ENCODE measurements around the gene SUMO2. TPM values are rescaled to one million over a fixed set of nuclear protein-coding genes. Genes with fewer than 3 reads are reported as not detected.

SUMO2 gene
- total and polyA plus RNA-seq, 2 of the 8 experiments (the other 6 are each of a cell fraction or from before 2014, with no cell fraction given), result 184 to 779 TPM

DNA sequence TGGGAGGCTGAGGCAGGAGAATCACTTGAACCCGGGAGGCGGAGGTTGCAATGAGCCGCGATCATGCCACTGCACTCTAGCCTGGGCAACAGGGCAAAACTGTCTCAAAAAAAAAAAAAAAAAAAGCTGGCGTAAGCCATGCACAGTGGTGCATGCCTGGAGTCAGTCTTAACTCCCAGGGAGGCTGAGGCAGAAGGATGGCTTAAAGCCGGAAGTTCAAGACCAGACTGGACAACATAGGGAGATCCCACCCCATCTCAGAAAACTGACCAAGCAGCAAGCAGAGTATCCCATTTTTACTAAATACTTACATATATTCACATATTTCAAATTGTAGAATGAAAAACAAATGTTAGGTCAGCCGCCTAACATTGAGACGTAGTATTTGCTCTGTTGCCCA is 55.8 kb downstream of the SUMO2 start:
- H2BK120ac ChIP-seq (replicated peaks; ENCODE audit: low read depth, low read length), result no peak overlapping the region
- no peak for DNase-seq (ENCODE audit: low read depth in 1 of 2, low spot score in 2 of 2)
- no peak overlapping the region for H2AFZ ChIP-seq (ENCODE audit: low read length)
- CTCF ChIA-PET (ENCODE audit: partially characterized antibody), result interaction anchor here (1.4 to 12.9 kb wide), 6 partner anchors 13 to 285 kb away, joined by 3 to 239 read pairs (median 8); partner anchors contain the start of gene ARMC7
- FAIRE-seq, result no peak
- 91% methylated on average over 7 of the region's 8 CpGs; no CpG with 5 or more reads in 1 of the 2 experiments for WGBS, 2 experiments (ENCODE audit: extremely low coverage in 1 of 2, insufficient coverage in 1 of 2, insufficient read length in 1 of 2, insufficient replicate concordance in 2 of 2, low coverage in 1 of 2, low lambda C conversion rate in 2 of 2, missing lambda C conversion rate in 1 of 2)
- peaks cover 0 to 8% (median 4%) of the 10 kb centered on the region in 4 experiments; a peak in 5 of 7 replicates for H3K4me1 ChIP-seq (replicated peaks in 1 of 4; ENCODE audit: control insufficient read depth in 3 of 4, insufficient read depth in 4 of 4, low read length in 3 of 4)
- H3K56ac ChIP-seq (replicated peaks; ENCODE audit: insufficient read length, low read depth, low read length), result no peak overlapping the region
- no peak overlapping the region for H3K23ac ChIP-seq (ENCODE audit: insufficient read length)
- peaks cover 0 to 10% (median 6%) of the 10 kb centered on the region in 4 experiments; a peak in 6 of 8 replicates for H3K36me3 ChIP-seq (ENCODE audit: control insufficient read depth in 2 of 4, insufficient read depth in 4 of 4, low read length in 3 of 4)
- H3K79me1 ChIP-seq (ENCODE audit: low read depth, low read length), result no peaks in the 10 kb centered on the region; the same call in 1 of the 2 replicates
- H3K27ac ChIP-seq (ENCODE audit: low read depth, low read length), result no peak overlapping the region
- H2BK15ac ChIP-seq (ENCODE audit: low read length), result no peak overlapping the region
- H2BK20ac ChIP-seq (ENCODE audit: low read length), result no peak overlapping the region
- H4K5ac ChIP-seq (ENCODE audit: insufficient read length, low read depth, low read length), result no peak overlapping the region
- POLR2A ChIA-PET (ENCODE audit: partially characterized antibody), result interaction anchor here (0.8 to 13.9 kb wide), 7 partner anchors 10 to 836 kb away, joined by 3 to 134 read pairs (median 7); partner anchors contain the start of gene SLC16A5
- H2BK5ac ChIP-seq (ENCODE audit: low read depth, low read length), result no peak overlapping the region
- H2AK5ac ChIP-seq (ENCODE audit: low read depth, low read length), result no peak overlapping the region
- H3K9ac ChIP-seq (replicated peaks in 1 of 4; ENCODE audit: extremely low read depth in 1 of 4, low read depth in 3 of 4, low read length in 3 of 4), result no peak overlapping the region
- no peak overlapping the region for H3K4ac ChIP-seq (replicated peaks; ENCODE audit: insufficient read length, low read depth, low read length)
- no peak overlapping the region for H3K14ac ChIP-seq (ENCODE audit: insufficient read length)
- H3K27me3 ChIP-seq (replicated peaks in 1 of 4; ENCODE audit: control insufficient read depth in 3 of 4, extremely low read depth in 1 of 4, insufficient read depth in 3 of 4, low read length in 3 of 4), result no peaks in the 10 kb centered on the region; a peak in 1 of 7 replicates
- peaks cover 0 to 9% of the 10 kb centered on the region in 2 experiments; a peak in 1 of 4 replicates for H3K79me2 ChIP-seq (ENCODE audit: control insufficient read depth in 1 of 2, insufficient read depth in 2 of 2, low read length in 2 of 2)
- H3K23me2 ChIP-seq (ENCODE audit: low read depth, low read length), result peaks cover 3% of the 10 kb centered on the region; the same call in 1 of the 2 replicates
- H4K20me1 ChIP-seq (replicated peaks in 1 of 2; ENCODE audit: control insufficient read depth in 1 of 2, insufficient read depth in 2 of 2, low read length in 2 of 2), result peaks cover 8 to 11% of the 10 kb centered on the region in 2 experiments
- H3K9me3 ChIP-seq (ENCODE audit: insufficient read depth in 2 of 2, low read depth in 1 of 2, low read length in 1 of 2), result no peaks in the 10 kb centered on the region
- H3K18ac ChIP-seq (ENCODE audit: extremely low read depth, low read length), result no peak overlapping the region
- H2BK12ac ChIP-seq (ENCODE audit: low read depth, low read length), result no peak overlapping the region
- no peak overlapping the region for H3K4me3 ChIP-seq (ENCODE audit: extremely low read depth in 1 of 4, insufficient read depth in 2 of 4, low read depth in 3 of 4, low read length in 4 of 4)
- no peak overlapping the region for H4K8ac ChIP-seq (ENCODE audit: extremely low read depth, insufficient read depth, low read length)
- no peak overlapping the region for H3K4me2 ChIP-seq (ENCODE audit: insufficient read depth in 1 of 2, low read depth in 2 of 2, low read length in 2 of 2)
- no peak overlapping the region for H4K91ac ChIP-seq (replicated peaks; ENCODE audit: insufficient read length, low read length)
- TF ChIP-seq SUZ12 (IDR thresholded peaks at IDR 0.05; ENCODE audit: low read length) (no peak), SP4 (IDR thresholded peaks at IDR 0.05; ENCODE audit: low read length) (no peak), RXRA (IDR thresholded peaks at IDR 0.05; ENCODE audit: insufficient read depth, low read depth, low read length) (no peak), RBBP5 (IDR thresholded peaks at IDR 0.05; ENCODE audit: borderline replicate concordance, low read depth, low read length) (no peak), NRF1 (IDR thresholded peaks at IDR 0.05; ENCODE audit: low read depth, low read length) (no peak), RFX5 (IDR thresholded peaks at IDR 0.05; ENCODE audit: borderline replicate concordance, low read depth, low read length) (no peak), PHF8 (conservative IDR thresholded peaks at IDR 0.05; ENCODE audit: low read depth, low read length) (no peak), CBX5 (IDR thresholded peaks at IDR 0.05; ENCODE audit: low read depth, low read length) (no peak), ATF2 (IDR thresholded peaks at IDR 0.05; ENCODE audit: low read length) (no peak), GTF2F1 (IDR thresholded peaks at IDR 0.05; ENCODE audit: borderline replicate concordance, low read depth, low read length) (no peak)
- TF ChIP-seq, protein P1, sequence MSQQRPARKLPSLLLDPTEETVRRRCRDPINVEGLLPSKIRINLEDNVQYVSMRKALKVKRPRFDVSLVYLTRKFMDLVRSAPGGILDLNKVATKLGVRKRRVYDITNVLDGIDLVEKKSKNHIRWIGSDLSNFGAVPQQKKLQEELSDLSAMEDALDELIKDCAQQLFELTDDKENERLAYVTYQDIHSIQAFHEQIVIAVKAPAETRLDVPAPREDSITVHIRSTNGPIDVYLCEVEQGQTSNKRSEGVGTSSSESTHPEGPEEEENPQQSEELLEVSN (IDR thresholded peaks at IDR 0.05), result no peak

Measured in H1 (cell line).